Spleen (tissue), 7 donors: ENCODE results near the gene AHRR.

Experiments
- CTCF ChIP-seq, 11 experiments: fragments of 200-600 bp in 7 of 11; fragments of 450-650 bp in 4 of 11; sonication (generic) in 4 of 11; IDR thresholded peaks in 8 of 11; conservative IDR thresholded peaks in 3 of 11; 1 replicate in 7 of 11; 2 replicates in 4 of 11; pipeline versions ENCODE4 v1.4.0 to v1.8.0; 2016 to 2021; ENCODE audit warnings: antibody characterized with exemption in 11 of 11, inconsistent platforms in 4 of 11, mild to moderate bottlenecking in 1 of 11
- POLR2A ChIP-seq, 3 donors: fragments of 450-650 bp; IDR thresholded peaks; one replicate each; pipeline ENCODE4 v1.5.1; 2017; ENCODE audit warnings: antibody characterized with exemption in 3 of 3, mild to moderate bottlenecking in 1 of 3
- donor health status: DM: no; HTN: no; CAD: no; lungs with moderate emphysema.
- donor health status: DM: no; HTN: no; CAD: no.
- donor health status: DM: no; HTN: no; CAD: no.

GRCh38 chr5:415928-416635, 94.6 kb downstream of the AHRR start:
- TF ChIP-seq CTCF (IDR thresholded peaks at IDR 0.05 in 8 of 11, conservative IDR thresholded peaks at IDR 0.05 in 3 of 11): no peak
- no peak for TF ChIP-seq POLR2A (IDR thresholded peaks at IDR 0.05)
